Mesothelial cell of epicardium (in vitro differentiated cells): Measurements from ENCODE around the gene TLCD5. TPM values are rescaled to one million over a fixed set of nuclear protein-coding genes. Genes with fewer than 3 reads are reported as not detected.

ENCODE experiments used
- DNase-seq, 2 experiments: peaks; one replicate each; pipeline ENCODE4 v3.0.0; 2021; ENCODE audit warnings: low spot score in 2 of 2; ENCODE audit not compliant: unreplicated experiment in 2 of 2
- H3K27ac Mint-ChIP-seq: 2 replicates; pipeline ENCODE4 v1.8.0; 2021; ENCODE audit warnings: mixed read lengths
- H3K27me3 Mint-ChIP-seq: 2 replicates; pipeline ENCODE4 v1.8.0; 2021; ENCODE audit warnings: low read depth, mixed read lengths
- H3K36me3 Mint-ChIP-seq: 2 replicates; pipeline ENCODE4 v1.8.0; 2021; ENCODE audit warnings: mixed read lengths
- H3K4me1 Mint-ChIP-seq: 2 replicates; pipeline ENCODE4 v1.8.0; 2021; ENCODE audit warnings: mixed read lengths
- H3K4me3 Mint-ChIP-seq: 2 replicates; pipeline ENCODE4 v1.8.0; 2021; ENCODE audit warnings: mild to moderate bottlenecking, moderate library complexity, mixed read lengths
- H3K9me3 Mint-ChIP-seq: 2 replicates; pipeline ENCODE4 v1.8.0; 2021; ENCODE audit warnings: mixed read lengths
- CTCF ChIP-seq: fragments of 200-600 bp; sonication (generic); IDR thresholded peaks from one replicate; pipeline ENCODE4 v1.5.0; 2021; ENCODE audit warnings: antibody characterized with exemption; ENCODE audit not compliant: unreplicated experiment
- total RNA-seq: library from RNA; stranded (reverse); gene quantifications from 3 replicates; pipeline ENCODE4 v1.2.1, GENCODE V29; 2021

TLCD5 gene
- total RNA-seq, 1 donor from 2014 or later, result 15.6 TPM

- H3K27me3 Mint-ChIP-seq, result peaks cover 2% of the 10 kb centered on the region
- H3K4me1 Mint-ChIP-seq, result peaks cover under 1% of the 10 kb centered on the region
- H3K36me3 Mint-ChIP-seq, result no peaks in the 10 kb centered on the region
- DNase-seq, result no peak
- no peak for TF ChIP-seq CTCF
- H3K4me3 Mint-ChIP-seq, result no peak overlapping the region
- H3K27ac Mint-ChIP-seq, result no peak overlapping the region
- no peaks in the 10 kb centered on the region for H3K9me3 Mint-ChIP-seq
Measured at GRCh38 chr11:120307476-120307875, 17.6 kb upstream of the TLCD5 start.

GRCh38 chr11:120308081-120308480, 17.0 kb upstream of the TLCD5 start:
- Mint-ChIP-seq H3K27ac (no peak overlapping the region), H3K36me3 (no peaks in the 10 kb centered on the region), H3K9me3 (no peaks in the 10 kb centered on the region), H3K27me3 (peaks cover 2% of the 10 kb centered on the region), H3K4me3 (no peak overlapping the region), H3K4me1 (no peaks in the 10 kb centered on the region)
- DNase-seq, result no peak
- TF ChIP-seq CTCF, result no peak

- H3K36me3 Mint-ChIP-seq, result no peaks in the 10 kb centered on the region
Measured at GRCh38 chr11:120310870-120311269, 14.2 kb upstream of the TLCD5 start.

GRCh38 chr11:120314861-120315260, 10.2 kb upstream of the TLCD5 start:
- peaks cover 1% of the 10 kb centered on the region for H3K27me3 Mint-ChIP-seq
- no peak for DNase-seq
- peaks cover 24% of the 10 kb centered on the region for H3K4me1 Mint-ChIP-seq
- H3K4me3 Mint-ChIP-seq, result no peak overlapping the region
- no peaks in the 10 kb centered on the region for H3K9me3 Mint-ChIP-seq
- no peak overlapping the region for H3K27ac Mint-ChIP-seq
- no peak for TF ChIP-seq CTCF
- no peaks in the 10 kb centered on the region for H3K36me3 Mint-ChIP-seq

More at GRCh38 chr11:120310870-120311269, 14.2 kb upstream of the TLCD5 start:
- DNase-seq, result no peak
- no peak overlapping the region for H3K4me3 Mint-ChIP-seq
- no peaks in the 10 kb centered on the region for H3K4me1 Mint-ChIP-seq
- peaks cover 2% of the 10 kb centered on the region for H3K27me3 Mint-ChIP-seq
- H3K9me3 Mint-ChIP-seq, result no peaks in the 10 kb centered on the region
- no peak overlapping the region for H3K27ac Mint-ChIP-seq
- TF ChIP-seq CTCF, result no peak

GRCh38 chr11:120316880-120317688, 8.0 kb upstream of the TLCD5 start:
- TF ChIP-seq CTCF, result no peak

More at GRCh38 chr11:120316880-120317688, 8.0 kb upstream of the TLCD5 start:
- no peaks in the 10 kb centered on the region for H3K36me3 Mint-ChIP-seq
- H3K4me3 Mint-ChIP-seq, result no peak overlapping the region
- no peak for DNase-seq
- H3K27ac Mint-ChIP-seq, result peak overlapping the region; percentile 86
- H3K9me3 Mint-ChIP-seq, result no peaks in the 10 kb centered on the region
- H3K4me1 Mint-ChIP-seq, result peaks cover 28% of the 10 kb centered on the region
- peaks cover 1% of the 10 kb centered on the region for H3K27me3 Mint-ChIP-seq
